NCI-H226 (cell line): ENCODE results near the gene CHM.
"Not testable (repeated sequence)": the region's sequence is repeated elsewhere in the genome, so short reads cannot be mapped to it uniquely, and the experiment has no call there.

Experiments used
- DNase-seq: peaks from one replicate; pipeline ENCODE4 v3.0.0-alpha.2; 2015

The CHM gene

GRCh38 chrX:85996555-85996954 lies 50.8 kb downstream of the CHM start:
- no peak for DNase-seq

GRCh38 chrX:85995641-85996040 lies 51.7 kb downstream of the CHM start:
- no peak for DNase-seq

- DNase-seq = no peak
These were observed 52.6 kb downstream of the CHM start for GRCh38 chrX:85994797-85995196.

- DNase-seq = no peak
These were observed 53.1 kb downstream of the CHM start for GRCh38 chrX:85994228-85994627.

GRCh38 chrX:85993539-85994197 lies 53.7 kb downstream of the CHM start:
- peak; percentile 1 for DNase-seq

- peak; percentile 19 for DNase-seq
These were observed 54.5 kb downstream of the CHM start for GRCh38 chrX:85992811-85993229.

- no peak for DNase-seq
These were observed 59.0 kb downstream of the CHM start for GRCh38 chrX:85988353-85988752.

GRCh38 chrX:85980286-85980685 lies 67.1 kb downstream of the CHM start:
- DNase-seq = no peak

GRCh38 chrX:85977218-85977617 lies 70.1 kb downstream of the CHM start:
- no peak for DNase-seq

- not testable (repeated sequence) for DNase-seq
These were observed 75.0 kb downstream of the CHM start for GRCh38 chrX:85972351-85972750.

- DNase-seq = no peak
These were observed 82.6 kb downstream of the CHM start for GRCh38 chrX:85964744-85965143.

GRCh38 chrX:85963736-85964135 lies 83.6 kb downstream of the CHM start:
- DNase-seq = peak; percentile 23

GRCh38 chrX:85955510-85955909 lies 91.8 kb downstream of the CHM start:
- no peak for DNase-seq

- not testable (repeated sequence) for DNase-seq
These were observed 102.6 kb downstream of the CHM start for GRCh38 chrX:85944751-85945150.

- no peak for DNase-seq
These were observed 106.1 kb downstream of the CHM start for GRCh38 chrX:85941275-85941674.

GRCh38 chrX:85939942-85940341 lies 107.4 kb downstream of the CHM start:
- DNase-seq = not testable (repeated sequence)

- not testable (repeated sequence) for DNase-seq
These were observed 113.0 kb downstream of the CHM start for GRCh38 chrX:85934399-85934798.

GRCh38 chrX:85930099-85930498 lies 117.3 kb downstream of the CHM start:
- DNase-seq = no peak

GRCh38 chrX:85928606-85929005 lies 118.8 kb downstream of the CHM start:
- no peak for DNase-seq

- DNase-seq = no peak
These were observed 119.6 kb downstream of the CHM start for GRCh38 chrX:85927740-85928139.

- DNase-seq = peak; percentile 1
These were observed 124.5 kb downstream of the CHM start for GRCh38 chrX:85922821-85923220.

- DNase-seq = not testable (repeated sequence)
These were observed 130.6 kb downstream of the CHM start for GRCh38 chrX:85916656-85917280.

GRCh38 chrX:85914431-85914830 lies 132.9 kb downstream of the CHM start:
- no peak for DNase-seq

- DNase-seq = no peak
These were observed 140.0 kb downstream of the CHM start for GRCh38 chrX:85907316-85907715.

- DNase-seq = no peak
These were observed 141.0 kb downstream of the CHM start for GRCh38 chrX:85906399-85906798.
